ENCODE data around the gene RUNX2.

The RUNX2 gene

DNA sequence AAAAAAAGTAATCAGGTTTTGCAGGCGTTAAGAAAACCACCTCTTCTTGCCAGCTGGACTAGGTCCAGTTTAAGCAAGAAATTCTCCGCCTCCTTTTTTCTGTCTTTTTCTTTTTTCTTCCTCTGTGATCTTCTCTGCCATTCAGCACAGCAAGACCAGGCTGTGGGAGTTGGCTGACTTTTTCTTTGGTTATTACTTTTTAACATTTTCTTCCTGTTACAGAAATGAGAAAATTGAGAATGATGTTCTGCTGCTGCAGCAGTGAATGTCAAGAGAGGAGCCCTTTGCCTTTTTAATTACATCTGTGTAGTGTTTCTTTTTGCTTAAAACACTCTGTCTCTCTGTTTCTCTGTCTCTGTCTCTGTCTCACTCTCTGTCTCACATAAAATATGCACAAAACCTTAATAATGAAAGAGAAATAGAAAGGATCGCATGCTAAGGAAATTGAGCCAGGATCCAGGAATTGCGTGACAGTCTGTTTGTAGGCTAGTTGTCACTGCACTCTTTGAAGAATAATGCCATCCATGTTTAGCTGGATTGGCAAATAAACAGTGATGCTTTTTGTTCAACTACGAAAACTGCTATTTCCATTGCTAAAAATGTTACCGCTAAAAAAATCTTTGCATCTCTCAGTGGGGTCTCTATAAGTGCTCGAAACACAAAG is 152.8 kb downstream of the RUNX2 start:
- DNase-seq (ENCODE audit: low read depth in 2 of 2), result no peak

DNA sequence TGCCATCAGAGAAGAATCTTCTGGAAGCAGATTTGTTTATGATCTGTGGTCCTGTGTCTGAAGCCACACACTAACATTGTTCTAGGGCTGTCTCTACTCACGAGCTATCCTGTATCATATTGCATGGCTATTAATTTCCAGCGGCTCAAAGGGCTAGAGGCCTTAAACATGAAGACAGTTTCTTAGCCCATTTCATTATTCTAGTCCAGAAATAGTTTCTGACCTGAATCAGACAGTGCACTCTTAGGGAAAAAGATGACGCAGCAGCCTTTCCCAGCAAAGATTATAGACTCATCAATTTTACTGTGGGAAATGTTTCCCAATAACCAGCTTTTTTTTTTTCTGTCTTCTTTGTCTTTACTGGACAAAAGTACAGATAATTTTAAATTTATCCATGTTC is 154.9 kb downstream of the RUNX2 start:
- no peak for DNase-seq (ENCODE audit: low read depth in 2 of 2)

DNA sequence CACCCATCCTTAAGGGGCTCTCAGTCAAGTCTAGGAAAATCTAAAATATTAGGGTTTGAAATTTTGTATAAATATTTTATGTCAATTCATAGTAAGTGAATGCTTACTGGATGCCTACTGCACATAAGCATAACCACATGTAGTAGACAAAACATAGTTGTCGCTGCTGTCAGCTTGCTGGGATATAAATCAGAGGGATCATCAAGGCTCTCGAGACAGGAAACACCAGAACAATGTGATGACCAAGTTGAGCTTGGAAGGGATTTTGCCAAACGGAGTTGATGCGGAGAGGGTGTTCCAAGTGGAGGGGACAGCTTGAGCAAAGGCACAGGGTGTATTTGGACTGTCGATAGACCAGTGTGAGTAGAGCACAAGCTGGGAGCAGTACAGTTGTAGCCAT is 155.4 kb downstream of the RUNX2 start:
- DNase-seq (ENCODE audit: low read depth in 2 of 2), result no peak

DNA sequence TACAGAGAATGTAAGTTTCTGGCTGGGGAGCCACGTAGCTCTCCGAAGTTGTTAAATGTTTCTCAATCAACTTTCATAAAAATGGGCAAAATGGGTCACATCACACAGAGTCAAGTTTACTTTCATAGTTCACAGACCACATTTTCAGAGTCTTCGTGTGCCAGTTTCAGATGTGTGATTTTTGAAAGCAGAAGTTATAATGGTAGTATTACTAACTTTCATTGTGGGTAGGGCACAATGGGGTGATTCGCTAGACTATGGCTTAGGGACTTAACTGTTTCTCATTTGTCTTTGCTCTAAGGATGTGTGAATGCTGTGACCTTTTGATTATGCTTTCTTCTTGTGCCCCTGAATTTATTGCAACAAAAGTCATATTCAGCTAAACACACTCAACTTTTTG is 158.6 kb downstream of the RUNX2 start:
- no peak for DNase-seq (ENCODE audit: low read depth in 2 of 2)

DNA sequence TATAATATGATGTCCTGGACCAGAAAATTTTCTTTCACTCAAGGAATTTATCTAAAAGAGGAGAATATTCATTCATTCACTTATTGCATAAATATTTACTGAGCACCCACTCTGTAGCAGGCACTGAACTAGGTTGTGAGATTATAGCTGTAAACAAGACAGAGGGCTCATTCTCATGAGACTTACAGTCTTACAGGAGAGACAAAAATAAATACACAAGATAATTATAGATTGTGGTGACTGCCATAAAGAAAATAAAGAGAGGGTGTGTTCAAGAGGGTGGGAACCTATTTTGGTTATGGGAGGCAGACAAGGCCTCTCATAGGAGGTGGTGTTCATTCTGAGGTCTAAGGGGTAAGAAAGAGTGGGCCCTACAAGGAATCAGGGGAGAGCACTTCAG is 159.5 kb downstream of the RUNX2 start:
- DNase-seq (ENCODE audit: low read depth in 2 of 2), result no peak

DNA sequence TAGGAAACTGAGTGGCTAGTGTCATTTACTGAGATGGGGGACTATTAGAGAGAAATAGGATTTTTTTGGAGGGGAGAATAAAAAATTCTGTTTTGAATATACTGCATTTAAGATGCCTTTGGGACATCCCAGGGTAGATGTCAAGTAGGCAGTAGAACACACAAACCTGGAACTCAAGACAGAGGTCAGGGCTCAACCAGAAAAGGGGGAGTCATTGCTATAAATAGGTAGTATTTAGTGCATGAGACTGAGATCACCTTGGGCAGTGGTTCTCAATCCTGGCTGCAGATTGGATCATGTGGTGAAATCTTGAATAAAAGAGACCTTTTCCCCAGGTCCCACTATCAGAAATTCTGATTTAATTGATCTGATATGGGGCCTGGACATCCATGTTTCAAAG is 160.1 kb downstream of the RUNX2 start:
- DNase-seq (ENCODE audit: low read depth in 2 of 2), result no peak

DNA sequence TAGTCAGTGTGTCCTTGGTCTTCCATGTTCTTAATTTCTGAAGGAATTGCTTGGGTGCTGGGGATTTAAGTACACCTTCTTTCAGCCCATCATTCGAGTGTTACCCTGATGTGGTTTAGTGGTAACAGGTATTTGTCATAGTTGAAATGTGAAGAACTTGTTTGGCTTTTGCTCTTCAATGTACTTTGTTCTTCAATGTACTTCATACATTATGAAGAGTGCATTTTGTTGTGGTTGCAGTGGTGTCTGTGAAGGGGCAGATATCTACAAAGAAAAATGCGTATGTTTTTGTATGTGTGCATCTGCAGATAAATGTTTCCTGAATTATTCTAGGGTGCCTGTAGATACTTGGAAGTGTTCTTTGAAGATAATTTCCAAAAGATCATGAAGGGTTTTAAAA is 160.8 kb downstream of the RUNX2 start:
- no peak for DNase-seq (ENCODE audit: low read depth in 2 of 2)

DNA sequence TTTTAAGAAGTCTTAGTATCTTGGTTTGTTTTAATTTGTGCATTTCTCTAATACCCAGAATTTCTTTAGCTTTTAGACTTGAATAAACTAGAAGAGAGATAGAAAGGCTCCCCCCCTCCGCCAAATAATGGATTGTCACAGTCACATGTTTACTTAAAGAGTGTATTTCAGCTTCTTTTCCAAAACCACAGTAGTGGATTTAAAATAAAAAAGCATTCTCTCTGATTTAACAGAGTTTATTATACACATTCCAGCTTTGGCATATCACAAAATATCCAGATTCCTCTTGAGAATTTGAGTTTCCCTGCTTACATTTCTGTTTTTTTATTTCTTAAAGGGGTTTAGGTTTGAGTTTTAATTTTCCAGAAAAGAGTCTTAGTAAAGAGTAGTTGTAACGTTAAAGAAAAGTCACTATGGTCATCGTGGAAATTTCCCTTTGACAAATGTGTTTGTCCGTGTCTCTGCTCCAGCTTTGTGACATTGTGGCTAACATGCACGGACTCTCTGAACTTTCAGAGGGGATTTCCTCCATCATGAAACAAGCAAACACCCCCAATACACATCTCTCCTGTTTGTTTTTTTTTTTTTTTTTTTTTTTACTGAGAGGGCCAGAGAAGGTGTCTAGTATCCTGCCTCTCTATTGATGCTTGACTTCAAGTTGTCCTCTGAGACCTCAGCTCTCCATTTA is 163.1 kb downstream of the RUNX2 start:
- DNase-seq (ENCODE audit: low read depth in 2 of 2), result no peak

DNA sequence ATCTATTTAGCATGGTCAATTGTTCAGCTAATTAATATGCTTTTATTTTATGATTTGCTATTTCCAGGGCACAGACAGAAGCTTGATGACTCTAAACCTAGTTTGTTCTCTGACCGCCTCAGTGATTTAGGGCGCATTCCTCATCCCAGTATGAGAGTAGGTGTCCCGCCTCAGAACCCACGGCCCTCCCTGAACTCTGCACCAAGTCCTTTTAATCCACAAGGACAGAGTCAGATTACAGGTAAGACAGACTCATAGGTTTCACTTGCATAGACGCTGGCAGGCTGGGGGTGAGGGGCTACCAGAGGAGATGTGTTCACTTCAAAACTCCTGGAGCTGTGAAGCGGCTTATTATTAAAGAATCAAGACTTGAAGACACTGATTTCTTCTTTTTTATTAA is 163.7 kb downstream of the RUNX2 start:
- no peak for DNase-seq (ENCODE audit: low read depth in 2 of 2)

DNA sequence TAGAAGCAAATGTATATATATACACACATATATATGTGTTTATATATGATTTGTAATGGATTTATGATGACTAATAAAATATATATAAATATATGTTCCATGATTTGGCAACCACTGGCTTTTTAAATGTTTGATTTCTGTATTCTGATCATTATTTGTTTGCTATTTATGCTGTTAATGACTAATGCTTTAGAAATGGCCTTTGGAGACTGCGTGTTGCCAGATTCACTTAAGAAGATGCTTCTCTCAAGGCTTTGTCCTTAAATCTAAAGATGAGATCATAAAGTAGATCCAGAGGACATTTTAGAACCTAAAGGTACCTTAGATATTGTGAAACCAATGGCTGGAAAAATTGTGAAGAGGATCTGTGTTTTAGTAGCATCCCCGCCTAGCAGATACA is 165.6 kb downstream of the RUNX2 start:
- DNase-seq (ENCODE audit: low read depth in 2 of 2), result no peak

DNA sequence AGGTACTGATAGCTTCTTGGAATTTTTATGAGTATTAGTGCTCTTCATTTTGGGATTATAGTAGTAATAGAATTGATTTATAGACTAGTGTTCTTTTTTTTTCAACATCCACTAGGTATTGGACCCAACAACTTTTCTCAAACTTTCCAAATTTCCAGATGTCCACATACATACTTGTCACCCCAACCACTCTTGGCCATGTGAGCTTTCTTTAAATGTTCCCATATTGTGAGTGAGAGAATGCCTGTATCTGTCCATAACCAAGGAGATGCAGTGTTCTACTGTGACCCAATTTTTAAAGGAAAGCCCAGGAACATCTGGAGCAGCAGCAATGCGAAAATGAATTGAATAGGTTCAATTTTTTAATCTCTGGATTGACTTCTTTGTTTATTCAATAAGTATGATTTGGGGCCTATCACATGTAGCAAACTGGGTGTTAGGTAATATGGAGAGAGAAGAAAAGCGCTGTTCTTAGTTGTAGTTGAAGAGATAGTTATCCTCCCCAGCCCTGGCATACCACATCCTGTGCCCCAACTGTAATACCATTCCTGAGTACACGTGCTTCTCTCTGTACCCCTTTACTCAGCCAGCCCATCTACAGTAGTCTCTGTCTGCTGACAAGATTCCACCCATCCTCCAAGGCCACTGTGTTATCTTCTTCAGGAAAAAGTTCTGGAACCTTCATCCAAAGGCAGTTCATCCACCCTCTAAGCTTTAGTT is 166.4 kb downstream of the RUNX2 start:
- no peak for DNase-seq (ENCODE audit: low read depth in 2 of 2)

DNA sequence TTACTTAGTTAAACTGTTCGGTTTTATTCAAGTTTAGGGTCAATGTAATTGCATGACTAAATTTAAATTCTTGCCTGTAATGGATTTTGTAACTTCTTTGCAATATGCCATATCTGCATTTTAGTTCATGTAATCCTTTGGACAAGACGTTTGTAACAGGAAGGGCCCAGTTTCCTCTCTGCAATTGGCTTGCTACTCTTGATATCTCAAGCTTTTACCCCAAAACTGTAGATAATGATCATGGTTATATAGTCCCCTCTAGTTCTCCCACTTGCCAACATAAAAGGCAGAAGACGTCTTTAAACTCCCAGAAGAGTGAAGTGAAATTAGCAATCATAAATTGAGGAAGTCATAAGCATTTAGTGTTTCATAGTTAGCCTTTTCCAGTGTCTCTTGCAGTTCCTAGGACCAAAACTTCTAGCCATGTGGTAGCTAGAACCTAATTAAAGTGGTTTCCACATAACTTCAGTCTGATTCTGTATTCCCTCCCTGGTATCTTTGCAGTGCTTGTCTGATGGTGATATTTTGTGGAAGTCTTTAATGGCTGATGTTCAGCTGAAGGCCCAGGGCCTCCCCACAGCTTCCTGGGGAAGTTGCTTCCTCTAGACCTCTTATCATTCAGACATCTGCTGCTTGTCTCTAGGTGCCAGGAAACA is 167.4 kb downstream of the RUNX2 start:
- DNase-seq (ENCODE audit: low read depth in 2 of 2), result no peak

DNA sequence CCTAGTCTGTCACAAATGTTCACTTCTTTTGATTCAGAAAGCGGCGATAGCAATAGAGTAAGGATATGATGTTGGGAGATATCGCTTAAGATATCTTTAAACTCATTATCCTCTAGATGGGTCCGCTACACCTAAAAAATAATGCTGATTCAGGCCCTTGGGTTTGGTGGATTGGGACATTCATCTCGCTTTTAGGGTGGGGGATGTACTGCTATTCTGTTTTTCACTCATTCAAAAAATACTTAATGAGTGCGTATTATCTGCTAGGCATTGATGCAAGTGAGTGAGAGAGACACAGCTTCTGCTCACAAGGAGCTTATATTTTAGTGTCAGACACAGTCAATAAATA is 167.9 kb downstream of the RUNX2 start:
- no peak for DNase-seq (ENCODE audit: low read depth in 2 of 2)

DNA sequence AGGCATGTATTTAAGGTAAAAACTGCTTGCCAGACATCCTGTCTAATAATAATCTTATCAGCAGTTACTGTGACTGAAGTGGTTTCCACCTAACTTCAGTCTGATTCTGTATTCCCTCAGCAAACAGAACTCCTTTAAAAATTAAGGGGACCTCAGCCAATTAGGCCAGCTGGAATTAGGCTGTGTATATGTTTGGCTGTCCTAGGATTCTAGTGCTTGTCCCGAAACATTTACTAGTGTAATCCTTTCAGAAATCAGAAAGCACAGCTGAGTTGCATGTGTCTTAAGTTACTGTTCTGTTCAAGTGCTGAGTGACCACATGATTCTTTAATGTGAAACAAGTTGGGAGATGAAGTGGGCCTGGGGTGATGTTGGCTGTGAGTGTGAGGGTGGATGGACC is 170.5 kb downstream of the RUNX2 start:
- DNase-seq (ENCODE audit: low read depth in 2 of 2), result no peak

DNA sequence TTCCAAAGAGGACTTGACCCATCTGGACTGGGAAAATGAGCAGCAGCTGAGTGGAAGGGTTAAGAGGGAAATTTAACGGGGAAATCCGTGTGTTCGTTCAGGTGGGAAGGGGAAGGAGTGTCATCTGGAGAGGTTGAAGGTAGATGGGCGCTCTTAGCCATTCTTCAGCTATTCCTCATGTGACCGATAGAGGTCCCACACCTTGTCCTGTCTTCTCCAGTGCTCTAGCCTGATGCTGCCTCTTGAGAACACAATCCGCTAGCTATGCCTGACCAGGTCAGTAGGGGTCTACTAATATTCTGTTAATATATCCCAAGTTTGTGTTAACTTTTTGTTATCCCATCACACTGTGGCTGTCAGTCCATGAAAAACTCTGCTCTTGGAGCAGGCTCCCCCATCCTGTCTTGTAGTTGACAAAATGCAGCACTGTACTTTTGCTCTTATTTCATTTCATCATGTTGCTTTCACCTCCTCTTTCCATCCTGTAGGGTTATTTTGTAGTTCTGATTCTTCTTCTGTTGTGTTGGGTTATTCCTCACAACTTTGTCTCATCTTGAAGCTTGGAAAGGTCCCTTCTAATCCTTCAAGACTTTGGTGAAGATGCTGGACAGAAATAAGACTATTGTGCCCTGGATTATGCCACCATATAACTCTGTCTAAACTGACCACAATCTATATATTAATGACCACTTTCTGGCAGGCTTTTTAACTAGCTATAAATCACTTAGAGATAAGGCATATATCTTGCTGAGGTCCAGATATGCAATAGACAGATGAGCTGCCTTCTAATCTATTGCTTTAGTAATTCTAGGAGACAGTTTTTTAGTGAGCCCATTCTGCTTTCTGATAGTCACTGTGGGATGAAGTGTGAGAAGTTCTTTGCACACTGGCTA is 173.0 kb downstream of the RUNX2 start:
- no peak for DNase-seq (ENCODE audit: low read depth in 2 of 2)

DNA sequence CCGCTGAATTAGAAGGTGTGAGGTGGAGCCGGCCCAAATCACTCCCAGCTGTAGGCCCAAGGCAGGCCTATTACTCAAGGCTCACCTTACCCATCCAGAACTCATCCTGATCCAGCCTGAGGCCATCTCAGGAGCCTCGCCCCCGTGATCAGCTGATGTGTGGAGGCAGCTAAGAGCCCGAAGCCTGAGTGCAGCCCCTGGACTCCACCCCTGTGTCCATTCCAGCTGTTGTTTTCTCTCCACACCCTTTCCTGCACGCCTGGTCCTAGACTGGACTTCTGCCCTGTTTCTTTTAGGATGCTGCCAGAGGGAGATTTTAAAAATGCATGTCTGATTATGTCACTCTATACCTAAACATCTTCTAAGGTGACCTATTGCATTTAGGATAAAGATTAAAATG is 174.3 kb downstream of the RUNX2 start:
- DNase-seq (ENCODE audit: low read depth in 2 of 2), result no peak

DNA sequence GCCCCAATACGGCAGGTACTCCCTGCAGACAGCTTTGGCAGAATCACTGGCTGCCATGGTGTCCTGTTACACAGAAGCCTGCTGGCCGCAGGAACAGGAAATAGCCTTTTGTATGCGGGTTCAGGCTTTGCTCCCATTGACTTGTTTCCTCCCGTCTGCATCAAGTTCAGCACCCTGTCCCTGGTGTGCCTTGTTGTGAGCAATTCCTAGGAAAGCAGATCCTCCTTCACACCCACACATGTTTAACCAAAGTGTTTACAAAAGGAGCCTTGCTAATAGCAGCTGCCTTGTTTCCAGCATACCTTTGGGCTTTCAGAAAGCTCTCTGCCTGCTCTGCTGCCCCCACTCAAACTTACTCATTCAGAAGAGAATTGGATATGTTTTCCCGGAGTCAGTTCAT is 176.8 kb downstream of the RUNX2 start:
- DNase-seq (ENCODE audit: low read depth in 2 of 2), result no peak

DNA sequence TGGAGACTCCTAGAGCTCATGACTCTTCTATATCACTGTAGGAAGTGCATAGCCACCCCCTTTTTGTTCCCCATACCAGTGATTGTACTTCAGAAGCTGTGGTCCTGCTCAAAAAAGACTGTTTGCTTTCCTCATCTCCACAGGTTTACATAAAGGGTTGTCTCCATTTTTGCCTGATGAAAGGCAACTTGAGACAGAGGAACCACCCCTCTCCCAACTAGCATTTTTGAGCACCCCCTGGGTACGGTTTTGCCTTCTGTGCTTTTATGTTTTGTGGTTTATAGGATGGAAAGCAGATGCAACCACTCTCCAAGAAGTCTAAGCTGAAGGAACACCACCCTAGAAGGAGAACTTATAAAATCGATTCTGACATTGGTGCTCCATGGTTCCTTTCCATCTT is 177.3 kb downstream of the RUNX2 start:
- DNase-seq (ENCODE audit: low read depth in 2 of 2), result no peak

DNA sequence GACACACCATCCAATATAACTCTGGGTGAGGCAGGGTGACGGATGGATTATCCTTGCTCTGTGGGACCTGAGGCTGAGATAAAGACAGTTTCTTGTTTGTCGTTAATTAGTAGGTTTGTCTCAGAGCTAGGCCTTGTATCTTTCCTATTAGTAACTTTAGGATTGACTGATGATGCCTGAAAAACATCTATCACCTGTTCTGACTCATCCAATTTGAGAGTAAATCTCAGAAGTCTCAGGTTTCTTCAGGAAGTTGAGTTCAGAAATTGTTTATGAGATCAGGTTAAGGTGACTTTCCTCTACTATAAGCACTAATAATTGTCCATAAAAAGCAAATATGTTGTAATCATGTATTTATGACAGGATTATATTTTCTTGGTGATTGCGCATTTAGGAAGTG is 179.1 kb downstream of the RUNX2 start:
- no peak for DNase-seq (ENCODE audit: low read depth in 2 of 2)

DNA sequence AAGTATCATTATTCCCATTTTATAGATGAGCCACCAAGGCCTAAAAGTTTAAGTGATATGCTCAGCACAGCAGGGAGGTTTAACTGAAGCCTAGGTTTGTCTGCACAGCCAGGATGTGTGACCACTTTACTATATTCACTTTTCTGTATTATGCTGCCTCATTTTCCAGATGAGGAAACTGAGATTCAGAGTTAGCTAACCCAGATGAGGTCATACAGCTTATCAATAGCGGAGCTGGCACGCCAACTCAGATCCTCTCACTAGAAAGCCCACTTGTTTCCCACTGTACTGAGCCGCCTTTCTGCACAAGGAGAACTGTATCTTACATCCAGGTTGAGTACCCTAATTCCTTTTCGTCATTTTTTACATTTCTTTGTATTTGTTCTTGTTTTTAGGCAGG is 181.3 kb downstream of the RUNX2 start:
- no peak for DNase-seq (ENCODE audit: low read depth in 2 of 2)

DNA sequence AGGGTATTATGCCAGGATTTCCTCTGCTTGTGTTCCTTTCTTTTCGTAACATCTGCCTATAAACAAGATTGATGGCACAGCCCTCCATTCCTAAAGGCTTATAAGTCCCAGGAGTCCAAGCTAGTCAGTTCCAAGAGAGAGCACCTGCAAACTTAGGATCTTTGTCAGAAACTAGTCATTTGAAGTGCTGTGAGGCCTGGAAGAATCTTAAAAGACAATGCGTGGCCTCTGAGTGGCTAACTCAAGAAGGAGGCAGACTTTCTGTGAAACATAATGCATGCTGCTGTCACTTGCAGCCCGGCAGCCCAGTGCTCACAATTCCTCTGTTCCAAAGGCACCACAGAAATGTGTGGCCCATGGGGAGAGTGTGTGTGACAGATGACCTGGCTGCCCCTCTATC is 184.6 kb downstream of the RUNX2 start:
- DNase-seq (ENCODE audit: low read depth in 2 of 2), result no peak

DNA sequence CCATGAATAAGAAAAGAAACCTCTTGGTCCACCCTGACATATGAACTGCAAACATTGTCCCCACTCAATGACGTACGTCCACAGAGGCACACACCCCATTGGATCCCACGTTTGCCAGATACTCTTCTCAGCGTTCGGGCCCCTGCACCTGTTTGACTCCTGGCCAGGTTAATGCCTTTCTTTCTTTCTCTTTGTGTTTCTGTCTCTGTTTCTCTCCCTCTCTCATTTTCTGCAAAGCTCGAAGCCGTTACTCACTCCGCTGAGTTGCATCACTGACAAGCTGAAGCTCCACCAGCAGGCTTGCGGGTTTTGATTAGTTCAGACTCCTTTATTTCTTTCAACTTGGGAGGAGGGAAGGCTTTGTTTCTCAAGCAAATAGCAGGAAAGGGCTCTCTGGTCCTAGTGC is 185.1 kb downstream of the RUNX2 start:
- DNase-seq (ENCODE audit: low read depth in 2 of 2), result no peak
